ENCODE measurements around the gene HOXC10.

The HOXC10 gene

DNA sequence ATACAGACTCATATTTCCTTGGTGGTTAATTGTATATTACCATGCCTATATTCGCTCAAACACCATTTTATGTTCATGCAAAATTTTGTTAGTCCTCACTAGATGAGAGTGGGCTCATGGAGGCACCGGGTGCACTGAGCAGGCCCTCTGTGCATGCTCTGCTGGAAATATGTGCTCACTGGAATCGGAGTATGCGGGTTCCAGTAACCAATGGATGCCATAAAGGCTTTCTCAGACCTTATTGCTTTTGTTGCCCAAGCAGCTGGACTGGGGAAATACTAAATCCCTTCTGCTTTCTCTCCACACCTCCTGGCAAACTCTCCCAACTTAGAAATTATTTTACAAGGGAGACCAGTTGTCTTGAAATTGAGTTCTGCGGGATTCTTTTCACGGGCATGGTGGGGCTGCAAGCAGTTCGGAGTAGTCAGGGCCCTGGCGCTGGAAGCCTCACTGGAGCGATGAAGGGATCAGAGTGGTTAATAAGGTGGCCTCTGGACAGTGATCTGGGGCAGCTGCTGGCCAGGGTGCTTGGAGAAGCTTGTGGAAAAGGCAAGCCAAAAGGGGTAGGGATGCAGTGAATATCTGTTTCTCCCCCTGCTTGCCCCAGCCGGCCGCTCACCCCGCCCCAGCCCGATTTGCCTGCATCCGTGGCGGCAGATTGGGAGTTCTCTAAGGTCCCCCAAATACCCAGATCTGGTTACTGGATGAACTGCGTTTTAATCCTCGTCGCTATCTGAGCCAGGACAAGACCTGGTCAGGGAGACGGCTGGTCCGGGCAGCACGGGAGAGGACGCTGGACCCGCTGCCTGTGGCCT, 35.9 kb downstream of the HOXC10 start:
- in situ Hi-C loops (cut with HindIII; ENCODE audit: low sequenced_read_pairs): no loop called here
- no peak overlapping the region for H3K4me3 ChIP-seq (ENCODE audit: low read depth, low read length)
- no peak for DNase-seq (ENCODE audit: low read depth)
- TF ChIP-seq, protein P1, sequence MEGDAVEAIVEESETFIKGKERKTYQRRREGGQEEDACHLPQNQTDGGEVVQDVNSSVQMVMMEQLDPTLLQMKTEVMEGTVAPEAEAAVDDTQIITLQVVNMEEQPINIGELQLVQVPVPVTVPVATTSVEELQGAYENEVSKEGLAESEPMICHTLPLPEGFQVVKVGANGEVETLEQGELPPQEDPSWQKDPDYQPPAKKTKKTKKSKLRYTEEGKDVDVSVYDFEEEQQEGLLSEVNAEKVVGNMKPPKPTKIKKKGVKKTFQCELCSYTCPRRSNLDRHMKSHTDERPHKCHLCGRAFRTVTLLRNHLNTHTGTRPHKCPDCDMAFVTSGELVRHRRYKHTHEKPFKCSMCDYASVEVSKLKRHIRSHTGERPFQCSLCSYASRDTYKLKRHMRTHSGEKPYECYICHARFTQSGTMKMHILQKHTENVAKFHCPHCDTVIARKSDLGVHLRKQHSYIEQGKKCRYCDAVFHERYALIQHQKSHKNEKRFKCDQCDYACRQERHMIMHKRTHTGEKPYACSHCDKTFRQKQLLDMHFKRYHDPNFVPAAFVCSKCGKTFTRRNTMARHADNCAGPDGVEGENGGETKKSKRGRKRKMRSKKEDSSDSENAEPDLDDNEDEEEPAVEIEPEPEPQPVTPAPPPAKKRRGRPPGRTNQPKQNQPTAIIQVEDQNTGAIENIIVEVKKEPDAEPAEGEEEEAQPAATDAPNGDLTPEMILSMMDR (IDR thresholded peaks at IDR 0.05; ENCODE audit: low read depth, low read length, missing control alignments): no peak

DNA sequence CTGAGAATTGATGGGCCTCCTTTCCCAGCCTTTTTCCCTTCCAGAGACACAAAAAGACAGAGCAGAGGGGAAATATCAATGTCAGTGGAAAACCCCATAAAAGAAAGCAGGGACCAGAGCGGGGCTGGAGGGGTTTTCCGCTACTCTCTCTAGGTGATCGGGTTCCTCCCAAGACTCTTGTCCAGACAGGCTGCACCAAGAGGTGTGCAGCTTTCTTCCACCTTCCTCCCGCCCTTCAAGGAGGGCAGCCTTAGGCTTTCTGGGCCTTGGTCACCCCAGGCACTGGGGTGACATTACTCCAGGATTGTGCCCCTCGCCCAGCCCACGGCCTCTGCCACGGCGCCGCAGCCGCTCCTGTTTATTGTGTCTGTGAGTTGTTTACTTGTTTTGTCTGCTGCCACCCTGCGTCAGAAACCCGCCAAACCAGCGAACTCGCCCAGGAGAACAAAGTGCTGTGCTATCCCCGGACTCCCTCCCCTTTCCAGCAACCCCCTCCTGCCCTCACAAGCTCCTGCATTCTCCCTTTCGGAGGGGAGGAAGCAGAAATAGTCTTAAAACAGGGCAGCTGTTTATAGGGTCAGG, 36.6 kb downstream of the HOXC10 start:
- in situ Hi-C loops (cut with HindIII; ENCODE audit: low sequenced_read_pairs): no loop called here
- TF ChIP-seq, protein P1 (IDR thresholded peaks at IDR 0.05; ENCODE audit: low read depth, low read length, missing control alignments): no peak
- no peak overlapping the region for H3K4me3 ChIP-seq (ENCODE audit: low read depth, low read length)
- DNase-seq (ENCODE audit: low read depth): no peak

DNA sequence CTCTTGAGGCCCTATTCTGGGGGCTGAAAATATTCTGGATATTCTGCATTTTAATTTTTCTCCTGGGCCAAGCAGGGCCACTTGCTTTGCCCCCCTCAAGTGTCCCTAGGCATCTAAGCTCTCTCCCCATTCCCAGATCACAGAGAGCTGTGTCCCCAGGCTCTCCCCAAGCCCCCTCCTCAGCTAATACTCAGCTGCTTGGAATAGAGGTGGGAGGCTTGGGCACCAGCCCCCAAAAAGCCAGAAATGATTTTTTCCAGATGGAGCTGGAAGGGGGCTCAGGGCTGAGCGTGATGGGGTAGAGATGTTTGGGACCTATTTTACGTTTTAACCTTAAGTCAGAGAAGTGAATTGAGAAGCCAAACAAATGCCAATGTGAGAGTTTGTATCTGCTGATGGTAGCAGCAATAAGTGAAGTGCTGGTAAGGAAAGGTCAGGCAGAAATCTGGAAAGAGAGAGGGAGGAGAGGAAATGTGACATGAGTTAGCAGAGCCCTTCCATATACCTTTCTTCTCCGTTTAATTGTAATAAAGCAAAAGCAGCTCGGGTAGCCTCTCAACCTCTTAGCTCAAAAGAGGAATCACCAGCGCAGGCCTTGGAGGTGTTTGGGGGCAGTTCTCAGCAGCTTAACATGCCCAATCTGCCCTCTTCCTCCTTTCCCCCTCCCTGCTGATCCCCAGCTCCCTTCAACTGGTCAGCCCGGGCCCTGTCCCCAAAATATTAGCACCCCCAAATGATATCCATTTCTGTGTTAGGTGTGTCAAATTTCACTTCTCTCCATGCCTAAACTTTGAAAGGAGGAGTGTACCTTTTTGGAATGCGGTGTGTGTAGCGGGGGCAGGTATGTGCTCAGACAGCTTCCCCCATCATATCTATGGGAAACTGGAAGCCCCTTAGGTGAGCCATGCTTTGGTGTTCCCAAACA, 38.3 kb downstream of the HOXC10 start:
- in situ Hi-C loops (cut with HindIII; ENCODE audit: low sequenced_read_pairs): no loop called here
- H3K4me3 ChIP-seq (ENCODE audit: low read depth, low read length): no peak overlapping the region
- TF ChIP-seq, protein P1 (IDR thresholded peaks at IDR 0.05; ENCODE audit: low read depth, low read length, missing control alignments): no peak
- DNase-seq (ENCODE audit: low read depth): no peak

DNA sequence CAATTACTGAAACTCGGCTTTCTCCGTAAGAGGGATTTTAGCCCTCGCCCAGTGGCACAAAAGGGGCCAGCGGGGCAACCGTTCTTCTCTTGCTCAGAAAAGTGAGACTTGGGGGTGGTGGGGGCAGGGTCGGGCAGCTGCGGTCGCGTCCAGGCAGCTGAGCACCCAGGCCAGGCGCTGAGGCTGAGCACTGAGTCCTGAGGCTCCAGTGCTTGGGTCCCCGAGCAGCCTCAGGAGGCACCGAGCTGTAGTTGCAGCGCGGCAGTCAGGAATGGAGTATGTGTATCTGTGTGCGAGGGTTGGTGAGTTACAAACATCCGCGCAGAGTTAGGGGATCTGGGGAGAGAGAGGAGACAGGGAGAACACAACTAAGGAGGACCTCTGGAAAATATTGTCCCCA, 39.2 kb downstream of the HOXC10 start:
- H3K4me3 ChIP-seq (ENCODE audit: low read depth, low read length): no peak overlapping the region
- TF ChIP-seq, protein P1 (IDR thresholded peaks at IDR 0.05; ENCODE audit: low read depth, low read length, missing control alignments): no peak
- in situ Hi-C loops (cut with HindIII; ENCODE audit: low sequenced_read_pairs): no loop called here
- DNase-seq (ENCODE audit: low read depth): no peak

DNA sequence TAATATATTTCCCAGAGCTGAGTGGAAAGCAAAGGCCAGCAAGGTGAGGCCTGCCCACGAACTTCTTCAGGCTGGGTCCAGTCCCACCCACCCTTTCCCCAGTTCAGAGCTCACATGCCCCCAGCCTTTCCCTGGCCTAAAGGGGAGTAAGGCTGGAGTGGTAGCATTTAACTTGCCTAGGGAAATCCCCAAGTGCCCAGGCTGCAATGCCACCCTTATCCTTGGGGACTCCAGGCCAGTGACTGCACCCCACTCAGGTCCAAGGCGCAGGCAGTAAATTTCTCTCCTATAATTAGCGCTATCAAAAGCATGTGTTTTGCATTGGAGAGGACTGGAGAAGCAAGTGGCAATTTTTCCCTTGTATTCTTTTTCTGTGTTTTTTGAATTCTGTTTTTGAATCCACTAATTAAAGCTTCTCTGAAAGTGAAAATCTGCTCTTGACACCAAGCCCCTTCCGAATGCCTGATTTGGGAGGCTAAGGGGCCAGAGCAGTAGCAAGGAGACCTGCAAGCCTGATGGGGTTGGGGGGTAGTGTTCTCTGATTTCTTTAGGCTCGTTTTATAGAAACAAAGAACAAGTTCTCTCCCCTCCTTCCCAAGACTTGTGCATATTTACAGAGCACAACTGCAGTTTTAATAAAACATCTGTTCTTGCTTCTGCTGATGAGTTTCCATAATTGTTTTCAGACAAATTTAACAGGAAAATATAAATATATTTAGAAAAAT, 39.8 kb downstream of the HOXC10 start:
- in situ Hi-C loops (cut with HindIII; ENCODE audit: low sequenced_read_pairs): no loop called here
- H3K4me3 ChIP-seq (ENCODE audit: low read depth, low read length): no peak overlapping the region
- no peak for DNase-seq (ENCODE audit: low read depth)
- TF ChIP-seq, protein P1 (IDR thresholded peaks at IDR 0.05; ENCODE audit: low read depth, low read length, missing control alignments): no peak

All from astrocyte of the cerebellum (primary cell).